Measurements from ENCODE around the gene XPO1.
"Not testable (repeated sequence)": the region's sequence is repeated elsewhere in the genome, so short reads cannot be mapped to it uniquely, and the experiment has no call there.

Gene XPO1, protein sequence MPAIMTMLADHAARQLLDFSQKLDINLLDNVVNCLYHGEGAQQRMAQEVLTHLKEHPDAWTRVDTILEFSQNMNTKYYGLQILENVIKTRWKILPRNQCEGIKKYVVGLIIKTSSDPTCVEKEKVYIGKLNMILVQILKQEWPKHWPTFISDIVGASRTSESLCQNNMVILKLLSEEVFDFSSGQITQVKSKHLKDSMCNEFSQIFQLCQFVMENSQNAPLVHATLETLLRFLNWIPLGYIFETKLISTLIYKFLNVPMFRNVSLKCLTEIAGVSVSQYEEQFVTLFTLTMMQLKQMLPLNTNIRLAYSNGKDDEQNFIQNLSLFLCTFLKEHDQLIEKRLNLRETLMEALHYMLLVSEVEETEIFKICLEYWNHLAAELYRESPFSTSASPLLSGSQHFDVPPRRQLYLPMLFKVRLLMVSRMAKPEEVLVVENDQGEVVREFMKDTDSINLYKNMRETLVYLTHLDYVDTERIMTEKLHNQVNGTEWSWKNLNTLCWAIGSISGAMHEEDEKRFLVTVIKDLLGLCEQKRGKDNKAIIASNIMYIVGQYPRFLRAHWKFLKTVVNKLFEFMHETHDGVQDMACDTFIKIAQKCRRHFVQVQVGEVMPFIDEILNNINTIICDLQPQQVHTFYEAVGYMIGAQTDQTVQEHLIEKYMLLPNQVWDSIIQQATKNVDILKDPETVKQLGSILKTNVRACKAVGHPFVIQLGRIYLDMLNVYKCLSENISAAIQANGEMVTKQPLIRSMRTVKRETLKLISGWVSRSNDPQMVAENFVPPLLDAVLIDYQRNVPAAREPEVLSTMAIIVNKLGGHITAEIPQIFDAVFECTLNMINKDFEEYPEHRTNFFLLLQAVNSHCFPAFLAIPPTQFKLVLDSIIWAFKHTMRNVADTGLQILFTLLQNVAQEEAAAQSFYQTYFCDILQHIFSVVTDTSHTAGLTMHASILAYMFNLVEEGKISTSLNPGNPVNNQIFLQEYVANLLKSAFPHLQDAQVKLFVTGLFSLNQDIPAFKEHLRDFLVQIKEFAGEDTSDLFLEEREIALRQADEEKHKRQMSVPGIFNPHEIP (N-terminal part only)

DNA sequence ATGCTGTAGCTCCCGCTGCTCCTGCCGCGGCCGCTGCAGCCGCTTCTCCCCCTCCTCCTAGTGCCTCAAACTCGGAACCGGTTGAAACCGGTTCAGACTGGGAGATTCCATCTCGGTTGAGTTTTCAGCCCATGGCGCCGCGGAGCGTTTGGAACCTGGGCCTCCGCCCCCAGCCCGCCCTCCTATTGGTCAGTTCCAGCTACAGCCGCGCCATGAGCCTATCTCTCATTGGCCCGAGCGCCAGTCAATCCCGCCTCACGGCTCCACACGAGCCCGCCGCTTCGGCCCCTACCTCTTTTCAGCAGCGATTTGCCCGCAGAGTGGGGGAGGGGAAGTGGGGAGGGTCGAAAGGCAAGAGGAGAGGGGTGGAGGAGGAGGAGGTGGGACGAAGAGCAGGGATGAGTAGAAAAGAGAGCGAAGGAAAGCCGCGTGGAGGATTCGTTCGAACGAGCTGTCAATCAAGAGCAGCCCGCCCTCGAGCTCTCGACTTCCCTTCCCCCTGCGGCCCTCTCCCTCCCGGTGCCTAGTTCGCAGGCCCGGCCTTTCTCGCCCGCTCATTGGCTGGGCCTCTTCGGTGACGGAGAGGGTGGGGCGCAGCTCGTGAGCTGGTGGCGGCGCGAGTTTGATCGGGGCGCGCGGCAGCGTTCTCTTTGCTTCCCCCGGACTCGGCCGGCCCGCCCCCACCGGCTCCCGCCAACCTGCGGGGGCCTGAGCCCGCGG is at the start of gene XPO1:
XPO1 (minus strand) TSS at position 157 of the 720 bp plus-strand sequence. CDS start 4,459 bp downstream, outside the sequence.
- DNase-seq, result peak; percentile 99

DNA sequence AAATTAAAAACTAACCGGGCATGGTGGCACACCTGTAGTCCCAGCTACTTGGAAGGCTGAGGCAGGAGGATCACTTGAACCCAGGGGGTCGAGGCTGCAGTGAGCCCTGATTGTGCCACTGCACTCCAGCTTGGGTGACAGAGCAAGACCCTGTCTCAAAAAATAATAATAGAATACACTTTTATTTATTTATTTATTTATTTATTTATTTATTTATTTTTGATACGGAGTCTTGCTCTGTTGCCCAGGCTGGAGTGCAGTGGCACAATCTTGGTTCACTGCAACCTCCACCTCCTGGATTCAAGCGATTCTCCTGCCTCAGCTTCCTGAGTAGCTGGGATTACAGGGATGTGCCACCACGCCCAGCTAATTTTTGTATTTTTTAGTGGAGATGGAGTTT is 48.8 kb upstream of the XPO1 start:
- DNase-seq, result not testable (repeated sequence)

DNA sequence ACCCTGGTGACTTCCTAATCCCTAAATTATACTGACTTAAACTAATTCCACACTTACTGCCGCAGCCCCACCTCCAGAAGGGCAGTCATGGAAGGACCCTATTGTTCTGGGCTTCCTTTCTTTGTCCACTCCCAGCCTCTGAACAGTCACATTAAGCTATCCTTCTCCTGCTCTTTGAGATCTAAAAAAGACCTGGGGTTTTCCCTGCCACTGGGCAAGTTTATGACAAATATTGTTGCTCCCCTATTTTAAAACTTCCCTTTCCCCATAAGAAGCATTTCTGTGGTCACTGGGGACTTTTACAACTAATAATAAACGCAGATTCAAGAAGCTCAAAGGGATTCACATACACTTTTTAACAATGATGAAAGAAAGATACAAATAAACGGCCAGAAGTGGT is 47.2 kb upstream of the XPO1 start:
- DNase-seq, result no peak

DNA sequence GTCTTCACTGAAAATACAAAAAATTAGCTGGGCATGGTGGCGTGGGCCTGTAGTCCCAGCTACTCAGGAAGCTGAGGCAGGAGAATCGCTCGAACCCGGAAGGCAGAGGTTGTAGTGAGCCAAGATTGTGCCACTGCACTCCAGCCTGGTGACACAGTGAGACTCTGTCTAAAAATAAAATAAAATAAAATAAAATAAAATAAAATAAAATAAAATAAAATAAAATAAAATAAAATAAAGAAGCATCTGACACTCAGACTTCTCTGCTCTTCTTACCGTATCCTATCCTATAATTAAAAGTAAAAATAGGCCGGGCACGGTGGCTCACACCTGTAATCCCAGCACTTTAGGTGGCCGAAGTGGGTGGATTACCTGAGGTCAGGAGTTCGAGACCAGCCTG is 46.2 kb upstream of the XPO1 start:
- DNase-seq, result not testable (repeated sequence)

DNA sequence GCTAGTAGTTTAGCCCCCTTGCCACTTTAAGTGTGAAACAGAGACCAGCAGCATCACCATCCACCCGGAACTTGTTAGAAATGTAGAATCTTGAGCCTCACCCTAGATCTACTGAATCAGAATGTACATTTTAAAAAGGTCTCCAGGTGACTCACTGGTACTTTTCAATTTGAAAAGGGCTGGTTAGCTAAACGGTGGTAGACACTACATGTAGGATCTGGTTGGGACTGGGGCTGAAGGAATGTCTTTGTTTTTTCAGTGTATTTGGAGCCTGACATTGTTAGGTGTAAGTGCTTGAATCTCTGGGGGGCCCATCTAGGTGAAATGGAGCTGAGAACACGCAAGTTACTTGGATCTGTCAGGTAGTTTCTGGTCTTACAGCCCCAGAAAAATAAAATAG is 44.0 kb upstream of the XPO1 start:
- no peak for DNase-seq

DNA sequence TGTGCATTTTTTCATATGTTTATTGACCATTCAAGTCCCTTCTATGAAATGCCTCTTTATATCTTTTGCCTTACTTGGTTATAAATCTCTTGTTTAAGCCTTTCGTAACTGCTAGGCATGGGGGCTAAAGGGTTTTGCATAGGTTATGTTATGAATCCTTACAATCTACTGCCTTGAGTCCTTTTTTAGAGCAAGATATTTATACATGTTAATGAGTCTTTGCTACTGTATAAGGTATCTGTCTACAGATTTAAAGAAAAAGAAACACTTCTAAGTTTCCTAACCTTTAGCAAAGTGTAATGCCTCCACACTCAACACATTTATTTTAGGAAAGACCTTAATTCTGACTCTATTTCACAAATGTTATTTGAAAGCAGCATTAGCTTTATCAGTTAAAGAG is 43.6 kb upstream of the XPO1 start:
- DNase-seq, result no peak

DNA sequence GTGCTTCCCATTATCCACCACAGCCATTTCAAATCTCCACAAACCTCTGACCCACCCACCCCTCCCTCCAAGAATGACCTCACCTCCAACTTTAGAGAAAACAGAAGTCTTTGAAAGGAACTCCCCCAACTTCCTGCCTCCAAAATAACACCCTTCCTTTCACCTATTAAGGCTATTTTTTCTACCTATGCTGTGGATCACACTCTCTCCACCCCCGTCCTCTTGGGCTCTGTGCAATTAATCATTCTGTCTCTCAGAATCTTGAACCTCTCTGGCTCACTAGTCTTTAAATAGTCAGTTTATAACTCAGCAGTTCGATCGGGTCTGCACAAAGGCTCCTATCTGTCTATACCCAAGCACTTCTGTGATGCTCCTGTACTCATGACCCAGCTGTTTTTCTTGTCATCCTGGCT is 37.3 kb upstream of the XPO1 start:
- DNase-seq, result peak; percentile 8

DNA sequence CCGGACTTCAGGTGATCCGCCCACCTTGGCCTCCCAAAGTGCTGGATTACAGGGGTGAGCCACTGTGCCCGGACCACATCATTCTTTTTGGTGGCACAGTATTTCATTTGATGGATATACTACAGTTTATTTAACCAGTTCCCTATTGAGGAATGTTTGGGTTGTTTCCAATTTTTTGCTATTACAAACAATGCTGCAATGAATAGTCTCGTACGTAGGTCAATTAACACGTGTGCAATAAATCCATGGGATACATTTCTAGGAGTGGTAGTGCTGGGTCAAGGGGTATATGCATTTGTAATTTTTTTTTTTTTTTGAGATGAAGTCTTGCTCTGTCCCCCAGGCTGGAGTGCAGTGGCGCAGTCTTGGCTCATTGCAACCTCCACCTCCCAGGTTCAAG is 28.4 kb upstream of the XPO1 start:
- DNase-seq, result no peak

DNA sequence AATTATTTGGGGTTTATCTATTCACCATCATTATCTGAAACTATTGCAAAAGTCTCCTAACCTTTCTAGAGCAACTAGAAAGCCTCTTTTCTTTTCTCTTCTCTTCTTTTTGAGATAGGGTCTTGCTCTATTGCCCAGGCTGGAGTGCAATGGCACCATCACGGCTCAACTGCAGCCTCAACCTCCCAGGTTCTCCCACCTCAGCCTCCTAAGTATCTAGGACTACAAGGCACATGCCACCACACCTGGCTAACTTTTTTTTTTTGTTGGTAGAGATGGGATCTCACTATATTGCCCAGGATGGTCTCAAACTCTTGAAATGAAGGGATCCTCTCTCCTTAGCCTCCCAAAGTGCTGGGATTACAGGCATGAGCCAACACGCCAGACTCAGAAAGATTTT is 24.5 kb upstream of the XPO1 start:
- DNase-seq, result no peak

DNA sequence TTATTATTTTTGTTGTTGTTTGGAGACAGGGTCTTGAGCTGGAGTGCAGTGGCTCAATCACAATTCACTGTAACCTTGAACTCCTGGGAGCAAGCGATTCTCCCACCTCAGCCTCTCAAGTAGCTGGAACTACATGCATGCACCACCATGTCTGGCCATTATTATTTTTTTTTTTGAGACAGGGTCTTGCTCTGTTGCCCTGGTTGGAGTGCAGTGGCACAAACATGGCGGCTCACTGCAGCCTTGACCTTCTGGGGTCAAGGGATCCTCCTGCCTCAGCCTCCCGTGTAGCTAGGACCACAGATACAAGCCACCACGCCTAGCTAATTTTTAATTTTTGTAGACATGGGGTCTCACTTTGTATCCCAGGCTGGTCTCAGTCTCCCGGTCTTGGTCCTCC is 20.0 kb upstream of the XPO1 start:
- no peak for DNase-seq

DNA sequence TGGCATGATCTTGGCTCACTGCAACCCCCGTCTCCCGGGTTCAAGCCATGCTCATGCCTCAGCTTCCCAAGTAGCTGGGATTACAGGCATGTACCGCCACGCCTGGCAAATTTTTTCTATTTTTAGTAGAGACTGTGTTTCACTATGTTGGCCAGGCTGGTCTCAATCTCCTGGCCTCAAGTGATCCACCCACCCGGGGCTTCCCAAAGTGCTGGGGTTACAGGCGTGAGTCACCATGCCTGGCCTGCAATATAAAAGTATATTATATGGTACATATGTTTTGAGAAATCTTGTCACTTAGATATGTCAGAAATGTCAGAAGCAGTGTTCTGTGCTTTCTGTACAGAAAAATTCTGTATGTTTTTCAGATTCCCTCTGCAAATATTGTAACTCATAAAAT is 19.2 kb upstream of the XPO1 start:
- no peak for DNase-seq

DNA sequence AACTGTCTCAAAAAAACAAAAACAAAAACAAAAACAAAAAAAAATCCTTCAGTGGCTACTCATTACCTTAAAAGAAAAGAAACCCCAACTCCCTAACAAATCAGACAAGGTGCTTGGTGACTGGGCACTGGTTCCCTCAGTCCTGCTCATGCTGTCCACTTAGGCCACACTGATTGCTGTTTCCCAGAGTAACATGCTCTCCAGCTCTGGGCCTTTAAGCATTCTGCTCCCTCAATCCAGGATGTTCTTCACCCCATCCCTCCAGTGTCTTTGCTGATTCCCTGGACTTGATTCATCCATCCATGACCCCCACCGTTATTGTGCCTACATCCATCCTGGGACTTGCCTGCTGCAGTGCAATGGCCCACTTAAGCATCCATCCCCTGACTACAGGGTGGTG is 16.4 kb upstream of the XPO1 start:
- DNase-seq, result no peak

DNA sequence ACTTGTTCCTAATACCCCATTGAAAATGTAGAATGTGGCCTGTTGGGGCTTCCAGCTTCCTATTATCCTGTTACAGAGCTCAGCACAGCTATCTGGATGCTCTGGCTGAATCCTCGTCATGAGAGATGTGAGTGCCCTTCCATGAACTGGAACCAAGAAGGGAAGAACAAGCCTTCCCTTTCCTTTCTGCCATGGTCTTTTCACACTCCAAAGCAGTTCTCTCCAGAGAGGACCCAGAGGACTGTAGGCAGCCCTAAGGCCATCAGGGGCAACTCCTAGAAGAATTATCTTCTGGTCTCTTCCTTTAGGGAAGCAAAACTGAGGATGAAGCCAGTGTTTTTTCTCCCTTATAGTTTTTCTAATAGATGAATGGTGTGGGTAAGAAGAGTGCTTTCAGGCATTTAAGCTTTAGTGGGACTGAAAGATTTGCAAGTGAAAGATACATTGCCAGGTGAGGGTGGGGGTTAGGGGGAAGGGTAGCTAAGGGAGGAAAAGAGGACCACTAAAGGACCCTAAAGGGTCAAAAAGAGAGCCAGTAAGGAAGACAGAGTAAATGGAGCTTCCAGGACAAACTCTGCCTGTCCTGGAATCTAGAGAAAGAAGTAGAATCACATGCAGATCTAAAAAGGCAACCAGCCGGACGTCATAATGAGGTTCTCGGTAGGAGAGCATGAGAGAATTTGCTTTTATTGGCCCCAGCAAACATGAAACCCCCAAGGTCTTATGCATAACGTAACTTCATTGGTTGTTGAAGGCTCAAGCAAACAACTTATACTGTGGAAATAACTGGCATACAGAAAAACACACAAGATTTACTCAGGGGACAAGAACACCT is 12.4 kb upstream of the XPO1 start:
- DNase-seq, result no peak

DNA sequence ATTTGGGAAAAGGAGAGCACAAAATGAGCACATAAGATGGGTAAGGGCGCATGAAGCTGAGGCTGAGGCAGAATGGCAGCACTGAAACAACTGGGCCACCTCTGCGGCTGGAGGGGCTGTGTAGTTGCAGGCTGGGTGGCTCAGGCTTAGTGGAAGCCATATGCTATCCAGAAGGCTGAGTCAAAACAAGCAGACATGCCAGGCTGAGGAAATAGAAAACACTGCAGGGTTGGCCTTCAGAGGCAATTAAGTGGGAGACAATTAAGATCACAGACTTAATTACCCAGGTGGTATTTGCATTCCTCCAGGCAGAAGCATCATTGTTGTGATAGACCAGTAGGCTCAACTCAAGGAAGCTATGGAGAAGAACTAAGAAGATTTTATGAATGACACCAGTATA is 11.4 kb upstream of the XPO1 start:
- no peak for DNase-seq

DNA sequence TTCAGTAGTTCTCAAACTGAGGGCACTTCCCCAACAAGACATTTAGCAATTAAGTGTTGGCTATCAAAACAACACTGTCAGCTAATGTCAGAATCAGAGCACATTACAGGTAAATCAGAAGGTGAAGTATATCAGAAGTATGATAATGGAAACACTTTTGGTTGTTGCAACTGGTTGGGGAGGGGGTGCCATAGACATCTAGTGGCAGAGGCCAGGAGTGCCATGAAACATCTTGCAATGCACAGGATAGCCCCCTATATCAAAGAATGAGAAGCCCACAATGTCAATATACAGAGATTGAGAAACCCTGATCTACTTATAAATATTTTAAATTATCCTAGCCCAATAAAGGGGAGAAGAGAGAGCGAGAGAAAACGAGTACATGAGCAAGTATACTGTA is 4.9 kb upstream of the XPO1 start:
- DNase-seq, result no peak

DNA sequence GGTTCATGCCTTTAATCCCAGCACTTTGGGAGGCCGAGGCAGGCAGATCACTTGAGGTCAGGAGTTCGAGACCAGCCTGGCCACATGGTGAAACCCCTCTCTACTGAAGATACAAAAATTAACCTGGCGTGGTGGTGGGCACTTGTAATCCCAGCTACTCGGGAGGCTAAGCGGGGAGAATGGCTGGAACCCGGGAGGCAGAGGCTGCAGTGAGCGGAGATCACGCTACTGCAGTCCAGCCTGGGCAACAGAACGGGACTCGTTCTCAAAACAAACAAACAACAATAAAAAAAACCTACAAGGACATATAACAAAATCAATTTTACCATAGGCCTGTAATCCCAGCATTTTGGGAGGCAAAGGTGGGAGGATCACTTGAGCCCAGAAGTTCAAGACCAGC is 2.0 kb upstream of the XPO1 start:
- DNase-seq, result not testable (repeated sequence)

DNA sequence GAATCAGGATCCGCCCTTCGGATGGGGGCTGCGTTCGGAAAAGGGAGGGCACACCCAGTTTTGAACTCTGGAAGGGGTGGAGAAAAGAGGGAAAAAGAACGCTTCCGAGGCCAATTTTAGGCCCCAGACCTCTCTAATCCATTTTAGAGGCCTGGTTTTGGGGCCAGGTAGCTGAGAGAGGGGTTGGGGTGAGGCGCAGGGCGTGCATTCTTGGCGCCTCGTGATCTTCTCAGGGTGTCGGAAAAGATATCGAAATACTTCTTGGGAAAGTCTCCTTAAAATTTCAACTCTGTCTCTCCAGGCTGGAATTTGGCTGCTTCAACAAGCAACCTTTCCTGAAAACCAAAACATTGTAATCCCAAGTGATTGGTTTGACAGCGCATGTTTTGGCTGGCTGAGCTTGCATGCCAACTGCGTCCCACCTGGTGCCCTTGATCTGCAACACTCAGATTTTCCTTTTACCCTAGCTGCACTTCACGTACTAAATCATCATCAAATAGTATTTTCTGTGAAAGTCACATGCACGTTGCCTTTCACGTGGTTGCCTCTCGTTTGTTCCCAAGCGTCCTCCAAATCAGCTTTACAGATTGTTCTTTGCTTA is 864 bp upstream of the XPO1 start:
- peak; percentile 65 for DNase-seq

DNA sequence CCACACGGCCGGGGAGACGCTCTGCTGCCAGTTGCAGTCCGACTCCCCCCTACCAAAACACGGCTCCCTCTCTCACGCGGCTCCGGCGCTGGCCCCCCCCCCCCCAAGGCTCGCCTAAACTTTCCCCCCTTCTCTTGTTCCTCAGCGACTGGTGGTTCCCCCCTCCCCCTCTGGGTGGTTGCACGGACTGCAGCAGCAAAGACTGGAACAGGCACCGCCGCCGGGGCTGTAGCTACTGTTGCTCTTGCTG is 281 bp downstream of the XPO1 start:
- DNase-seq, result no peak

DNA sequence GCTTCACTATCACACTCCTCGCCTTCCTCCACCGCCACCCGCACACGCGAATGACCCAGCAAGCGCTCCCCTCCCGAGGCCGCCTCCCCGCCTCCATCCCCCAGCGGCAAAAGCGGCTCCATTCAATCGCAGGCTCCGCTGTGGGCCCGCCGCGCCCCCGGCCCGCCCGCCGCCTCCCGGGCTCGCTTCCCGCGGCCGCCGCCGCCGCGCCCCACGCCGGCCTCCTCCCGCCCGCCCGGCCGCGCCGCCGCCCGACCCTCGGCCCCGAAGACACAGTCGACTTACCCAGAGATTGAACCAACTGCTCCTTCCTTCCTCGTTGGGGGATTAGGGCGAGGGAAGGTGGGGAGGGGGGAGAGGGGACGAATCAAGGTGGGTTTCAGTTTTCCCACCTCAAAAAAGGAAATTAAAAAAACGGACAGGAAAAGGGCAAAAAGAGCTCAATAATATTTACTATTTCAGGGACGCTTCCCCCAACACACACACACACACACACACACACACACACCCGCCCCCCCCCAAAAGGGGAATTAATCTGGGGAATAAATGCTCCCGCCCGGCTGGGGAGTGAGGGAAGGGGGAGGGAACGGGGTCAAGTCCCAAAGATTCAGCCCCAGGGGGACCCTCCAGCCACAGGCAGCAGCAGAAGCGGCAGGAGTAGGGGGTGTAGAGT is 743 bp downstream of the XPO1 start:
- peak; percentile 10 for DNase-seq

DNA sequence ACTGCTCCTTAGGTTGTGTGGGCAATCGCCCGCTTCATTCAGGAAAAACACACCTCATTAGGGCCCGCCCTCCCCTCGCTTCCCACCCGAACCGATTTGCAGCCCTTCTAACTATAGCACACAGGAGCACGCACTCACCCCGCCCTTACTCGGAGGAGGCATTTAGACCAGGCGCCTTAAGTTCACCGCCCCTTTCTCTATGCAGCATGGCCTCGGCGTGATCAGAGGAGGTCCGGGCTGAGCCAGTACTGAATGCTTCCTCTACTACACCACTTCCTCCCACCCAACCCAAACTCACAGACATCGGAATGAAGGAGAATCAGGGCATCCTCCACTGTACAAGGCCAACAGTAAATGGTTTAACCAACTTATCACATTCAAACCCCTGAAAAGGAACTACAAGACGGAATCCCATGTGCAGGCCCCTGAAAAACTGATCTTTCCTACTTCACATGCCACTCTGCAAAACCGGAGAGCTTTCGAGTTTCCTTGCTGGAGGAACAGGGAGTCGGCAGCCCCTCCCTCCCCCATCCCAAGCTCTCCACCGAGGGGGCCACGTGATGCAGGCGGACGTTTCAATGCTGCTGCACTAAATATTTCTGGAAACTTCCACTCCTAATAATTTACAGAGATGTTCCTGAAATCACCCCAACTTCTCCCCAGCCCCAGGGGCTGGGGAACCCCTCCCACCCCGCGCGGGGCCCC is 1.4 kb downstream of the XPO1 start:
- DNase-seq, result peak; percentile 95

DNA sequence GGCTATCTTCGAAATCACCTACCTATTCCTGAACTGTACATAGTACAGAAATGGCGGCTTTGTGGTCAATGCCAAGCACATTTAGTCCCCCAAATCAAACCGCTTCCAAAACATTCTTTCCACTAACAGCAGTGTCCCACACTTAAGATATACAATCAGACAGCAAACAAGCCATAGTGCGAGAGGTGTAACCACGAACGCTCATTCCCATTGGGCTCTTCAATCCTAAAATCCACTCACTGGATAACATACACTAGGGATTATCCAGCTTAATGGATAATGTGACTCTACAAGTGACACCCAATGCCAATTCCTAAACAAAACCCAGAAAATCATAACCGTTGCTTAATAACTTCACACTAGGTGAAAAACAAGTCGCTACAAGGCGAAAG is 2.0 kb downstream of the XPO1 start:
- DNase-seq, result peak; percentile 43

Measured in hematopoietic multipotent progenitor cell treated with erythropoietin and hydrocortisone succinate and interleukin-3 and kit ligand, for 8 days (in vitro differentiated cells).